PC-3 (cell line): ENCODE results near the gene PIGK. TPM values are rescaled to one million over a fixed set of nuclear protein-coding genes. Genes with fewer than 3 reads are reported as not detected.

ENCODE experiments used
- ATAC-seq: fragments of 200-7000 bp; cut with Tn5 transposase; 2 replicates; pipeline ENCODE4 v1.9.1; 2020; ENCODE audit warnings: mild to moderate bottlenecking, moderate library complexity
- BruUV-seq: library from RNA; stranded (reverse); fragments of 400-500 nt; replicated peaks from 2 replicates; lab custom pipeline; 2021; lab: Mats Ljungman, UMichigan
- CTCF ChIA-PET: fragments of 300-600 bp; sonication (Branson Sonifier 250); formaldehyde crosslinking; loops from one replicate; lab custom pipeline; 2022; ENCODE audit warnings: antibody characterized with exemption; lab: Charles Lee
- POLR2A ChIA-PET: fragments of 300-600 bp; sonication (Branson Sonifier 250); formaldehyde crosslinking; loops from one replicate; lab custom pipeline; 2022; ENCODE audit warnings: antibody characterized with exemption; ENCODE audit not compliant: unreplicated experiment; lab: Charles Lee
- DNase-seq: peaks from one replicate; pipeline ENCODE4 v3.0.0-alpha.2; 2015
- H2AFZ ChIP-seq: fragments of 300-600 bp; sonication (generic); 2 replicates; pipeline ENCODE4 v1.6.0; 2016; ENCODE audit warnings: antibody characterized with exemption, low read length
- H3F3A ChIP-seq: fragments of 300-600 bp; sonication (generic); one replicate; pipeline ENCODE4 v1.6.0; 2017; ENCODE audit warnings: antibody characterized with exemption, low read length, control low read depth, mild to moderate bottlenecking; ENCODE audit not compliant: unreplicated experiment
- H3K27ac ChIP-seq: fragments of 300-600 bp; sonication (generic); 2 replicates; pipeline ENCODE4 v1.5.1; 2016; ENCODE audit warnings: mild to moderate bottlenecking, low read length
- H3K27me3 ChIP-seq: fragments of 300-600 bp; sonication (generic); 2 replicates; pipeline ENCODE4 v1.6.1; 2016; ENCODE audit warnings: low read length, mixed read lengths
- H3K36me3 ChIP-seq: fragments of 300-600 bp; sonication (generic); 2 replicates; pipeline ENCODE4 v1.6.1; 2016; ENCODE audit warnings: low read depth, mixed run types, low read length, mixed read lengths
- H3K4me1 ChIP-seq: fragments of 300-600 bp; sonication (generic); 2 replicates; pipeline ENCODE4 v1.5.1; 2016; ENCODE audit warnings: low read length; ENCODE audit not compliant: insufficient read depth
- H3K4me2 ChIP-seq: fragments of 300-600 bp; sonication (generic); 2 replicates; pipeline ENCODE4 v1.6.0; 2016; ENCODE audit warnings: low read length
- H3K4me3 ChIP-seq: fragments of 300-600 bp; sonication (generic); 2 replicates; pipeline ENCODE4 v1.5.1; 2016; ENCODE audit warnings: mild to moderate bottlenecking, low read length, mixed read lengths
- H3K79me2 ChIP-seq: fragments of 300-600 bp; sonication (generic); 2 replicates; pipeline ENCODE4 v1.6.1; 2017; ENCODE audit warnings: low read length, mixed read lengths
- H3K9ac ChIP-seq: fragments of 300-600 bp; sonication (generic); 2 replicates; pipeline ENCODE4 v1.6.0; 2016; ENCODE audit warnings: mild to moderate bottlenecking, low read length
- H3K9me2 ChIP-seq: fragments of 300-600 bp; sonication (generic); replicated peaks from 2 replicates; pipeline ENCODE4 v1.6.1; 2016; ENCODE audit warnings: mixed run types, low read length, mixed read lengths
- H3K9me3 ChIP-seq: fragments of 300-600 bp; sonication (generic); 2 replicates; pipeline ENCODE4 v1.6.1; 2016; ENCODE audit warnings: low read length, mixed read lengths
- H4K20me1 ChIP-seq: fragments of 300-600 bp; sonication (generic); 2 replicates; pipeline ENCODE4 v1.6.1; 2016; ENCODE audit warnings: low read length, mixed read lengths
- CTCF ChIP-seq: fragments of 300-600 bp; sonication (generic); conservative IDR thresholded peaks from 2 replicates; pipeline ENCODE4 v1.5.1; 2017; ENCODE audit warnings: antibody characterized with exemption, low read depth, mild to moderate bottlenecking, low read length
- EZH2 ChIP-seq: fragments of 300-600 bp; sonication (generic); IDR thresholded peaks from one replicate; pipeline ENCODE4 v1.6.1; 2017; ENCODE audit warnings: antibody characterized with exemption, mild to moderate bottlenecking, low read length; ENCODE audit not compliant: unreplicated experiment
- EZH2phosphoT487 ChIP-seq: fragments of 300-600 bp; sonication (generic); IDR thresholded peaks from 2 replicates; pipeline ENCODE4 v1.6.1; 2018; ENCODE audit warnings: mild to moderate bottlenecking, antibody characterized with exemption, low read length, borderline replicate concordance
- intact Hi-C: fragments of 100-400 bp; cut with micrococcal nuclease; formaldehyde crosslinking; loops from 2 replicates; pipeline ENCODE4 v1.9.0; 2023
- total RNA-seq: library from RNA; depleted of rRNA; stranded (reverse); fragments of >200 nt; gene quantifications from 2 replicates; pipeline ENCODE4 v1.2.3, GENCODE V29; 2014

PIGK gene
- total RNA-seq, 1 experiment from 2014 or later, result 24.8 TPM

- no peak for TF ChIP-seq EZH2phosphoT487
- peaks cover 2% of the 10 kb centered on the region; the same call in 1 of the 2 replicates for H3K4me1 ChIP-seq
- no peaks in the 10 kb centered on the region for H3K27me3 ChIP-seq
- no peak overlapping the region for H3K9ac ChIP-seq
- H2AFZ ChIP-seq, result no peak overlapping the region
- DNase-seq (no peak), ATAC-seq (no peak)
- H3K4me3 ChIP-seq, result no peak overlapping the region
- H3K36me3 ChIP-seq, result no peaks in the 10 kb centered on the region
- no peaks in the 10 kb centered on the region for H3K9me3 ChIP-seq
- no peak overlapping the region for H3K27ac ChIP-seq
- H4K20me1 ChIP-seq, result no peaks in the 10 kb centered on the region
- BruUV-seq, result no TSS peak
- H3K79me2 ChIP-seq, result no peaks in the 10 kb centered on the region
- H3K9me2 ChIP-seq, result no peaks in the 10 kb centered on the region
- intact Hi-C loops, result no loop called here
- no peaks in the 10 kb centered on the region for H3F3A ChIP-seq
- no peak overlapping the region for H3K4me2 ChIP-seq
- ChIA-PET POLR2A (no interaction called here), CTCF (no interaction called here)
These were observed 79.8 kb downstream of the PIGK start for GRCh38 chr1:77139389-77139788.

- Histone ChIP-seq H3F3A (no peaks in the 10 kb centered on the region), H3K79me2 (no peaks in the 10 kb centered on the region), H3K4me3 (no peak overlapping the region), H2AFZ (no peak overlapping the region), H3K4me1 (peaks cover 7% of the 10 kb centered on the region; the same call in 1 of the 2 replicates), H3K27ac (no peak overlapping the region), H3K4me2 (no peak overlapping the region; the same call in 1 of the 2 replicates), H3K9me2 (no peaks in the 10 kb centered on the region), H3K36me3 (no peaks in the 10 kb centered on the region), H3K27me3 (no peaks in the 10 kb centered on the region), H3K9me3 (no peaks in the 10 kb centered on the region), H3K9ac (no peak overlapping the region), H4K20me1 (no peaks in the 10 kb centered on the region)
- TF ChIP-seq CTCF (no peak), EZH2 (no peak), EZH2phosphoT487 (no peak)
- ATAC-seq (no peak), DNase-seq (peak; percentile 25)
- ChIA-PET CTCF (no interaction called here), POLR2A (no interaction called here)
- intact Hi-C loops, result no loop called here
- BruUV-seq, result no TSS peak
These were observed 84.9 kb downstream of the PIGK start for GRCh38 chr1:77134359-77134758.

GRCh38 chr1:77133731-77134358 lies 85.4 kb downstream of the PIGK start:
- no peak overlapping the region for H3K4me2 ChIP-seq

More at GRCh38 chr1:77133731-77134358, 85.4 kb downstream of the PIGK start:
- Histone ChIP-seq H3K27me3 (no peaks in the 10 kb centered on the region), H3K36me3 (no peaks in the 10 kb centered on the region), H3K79me2 (no peaks in the 10 kb centered on the region), H3K9me3 (no peaks in the 10 kb centered on the region), H3K9ac (no peak overlapping the region), H3K27ac (no peak overlapping the region), H3K4me3 (no peak overlapping the region), H3F3A (no peaks in the 10 kb centered on the region), H3K9me2 (no peaks in the 10 kb centered on the region), H2AFZ (no peak overlapping the region), H4K20me1 (no peaks in the 10 kb centered on the region), H3K4me1 (peaks cover 7% of the 10 kb centered on the region; the same call in 1 of the 2 replicates)
- CTCF ChIA-PET, result no interaction called here
- no peak for TF ChIP-seq EZH2phosphoT487
- no peak for TF ChIP-seq EZH2
- no peak for TF ChIP-seq CTCF
- DNase-seq (no peak), ATAC-seq (no peak)
- intact Hi-C loops, result no loop called here
- POLR2A ChIA-PET, result no interaction called here
- BruUV-seq, result no TSS peak
